Measurements from ENCODE around the gene SLC35E3.
A peak's percentile ranks its signal among the peaks of the same experiment; 100 is the strongest.

SLC35E3 gene

GRCh38 chr12:68768431-68768939 is 22.5 kb downstream of the SLC35E3 start:
- no peak overlapping the region for H3K27ac ChIP-seq
- H3K4me3 ChIP-seq, result no peak overlapping the region

- H3K27ac ChIP-seq, result no peak overlapping the region
- no peak overlapping the region for H3K4me3 ChIP-seq
Observed at GRCh38 chr12:68769941-68770340, 24.0 kb downstream of the SLC35E3 start.

- Histone ChIP-seq H3K4me3 (no peak overlapping the region), H3K27ac (no peak overlapping the region)
Observed at GRCh38 chr12:68771223-68771925, 25.4 kb downstream of the SLC35E3 start.

- no peak overlapping the region for H3K27ac ChIP-seq
- H3K4me3 ChIP-seq, result no peak overlapping the region
Observed at GRCh38 chr12:68772714-68773113, 26.7 kb downstream of the SLC35E3 start.

- Histone ChIP-seq H3K4me3 (no peak overlapping the region), H3K27ac (no peak overlapping the region)
Observed at GRCh38 chr12:68773582-68773981, 27.6 kb downstream of the SLC35E3 start.

- H3K27ac ChIP-seq, result no peak overlapping the region
- no peak overlapping the region for H3K4me3 ChIP-seq
Observed at GRCh38 chr12:68775121-68775630, 29.2 kb downstream of the SLC35E3 start.

GRCh38 chr12:68776976-68777610 is 31.1 kb downstream of the SLC35E3 start:
- no peak overlapping the region for H3K4me3 ChIP-seq
- no peak overlapping the region for H3K27ac ChIP-seq

DNA sequence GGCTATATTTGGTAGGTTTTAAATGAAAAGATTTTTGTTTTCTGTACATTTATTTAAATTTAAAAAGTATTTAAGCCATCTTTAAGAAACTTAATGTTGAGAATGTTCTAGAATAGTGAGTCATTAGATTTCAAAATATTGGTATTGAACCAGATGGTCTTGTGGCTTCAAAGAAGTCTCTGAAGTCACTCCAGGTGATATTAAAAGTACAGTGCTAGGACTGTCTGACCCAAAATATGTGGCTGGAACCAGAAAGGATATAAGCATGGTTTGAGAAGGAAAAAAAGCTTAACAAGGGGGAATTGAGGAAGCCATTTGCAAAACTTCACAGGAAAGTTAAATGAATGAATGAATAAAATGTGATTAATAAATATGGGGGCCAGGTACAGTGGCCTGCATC is 33.3 kb downstream of the SLC35E3 start:
- no peak overlapping the region for H3K27ac ChIP-seq
- H3K4me3 ChIP-seq, result no peak overlapping the region

GRCh38 chr12:68780731-68781130 is 34.8 kb downstream of the SLC35E3 start:
- Histone ChIP-seq H3K4me3 (no peak overlapping the region), H3K27ac (no peak overlapping the region)

DNA sequence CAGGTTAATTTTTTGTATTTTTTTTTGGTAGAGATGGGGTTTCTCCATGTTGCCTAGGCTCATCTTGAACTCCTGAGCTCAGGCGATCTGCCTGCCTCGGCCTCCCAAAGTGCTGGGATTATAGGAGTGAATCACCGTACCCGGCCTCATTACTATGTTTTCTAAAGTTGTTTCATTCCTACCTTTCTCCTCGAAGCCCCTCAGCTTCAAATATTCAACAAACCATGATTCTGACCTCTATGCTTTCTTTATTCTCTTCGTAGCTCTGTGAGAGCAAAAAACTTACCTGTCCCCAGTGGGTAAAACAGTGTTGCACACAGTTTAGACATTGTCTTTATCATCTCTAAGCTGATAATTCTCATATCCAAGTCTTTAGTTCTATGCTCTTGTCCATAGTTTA is 35.8 kb downstream of the SLC35E3 start:
- Histone ChIP-seq H3K4me3 (no peak overlapping the region), H3K27ac (no peak overlapping the region)

DNA sequence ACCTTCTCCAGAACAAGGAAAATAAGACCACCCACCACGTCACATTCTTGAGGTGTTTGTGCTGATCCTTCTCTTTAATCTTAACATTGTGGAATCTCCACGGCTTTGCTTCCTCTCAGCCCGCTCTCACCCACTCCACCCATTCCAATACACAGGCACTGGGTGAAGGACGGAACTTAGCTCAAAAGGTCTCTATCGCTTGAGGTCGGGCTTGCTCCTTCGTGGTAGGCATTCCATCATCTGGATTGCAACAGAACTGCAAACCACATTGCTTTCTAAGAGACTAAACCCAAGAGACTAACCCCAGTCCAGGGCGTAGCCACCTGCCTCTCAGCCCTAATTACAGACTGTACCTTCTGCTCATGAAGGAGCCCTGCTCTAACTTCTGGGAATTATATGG is 38.0 kb downstream of the SLC35E3 start:
- H3K27ac ChIP-seq, result peak overlapping the region in 3 of 21 experiments; percentile 31 to 79 (median 67)

DNA sequence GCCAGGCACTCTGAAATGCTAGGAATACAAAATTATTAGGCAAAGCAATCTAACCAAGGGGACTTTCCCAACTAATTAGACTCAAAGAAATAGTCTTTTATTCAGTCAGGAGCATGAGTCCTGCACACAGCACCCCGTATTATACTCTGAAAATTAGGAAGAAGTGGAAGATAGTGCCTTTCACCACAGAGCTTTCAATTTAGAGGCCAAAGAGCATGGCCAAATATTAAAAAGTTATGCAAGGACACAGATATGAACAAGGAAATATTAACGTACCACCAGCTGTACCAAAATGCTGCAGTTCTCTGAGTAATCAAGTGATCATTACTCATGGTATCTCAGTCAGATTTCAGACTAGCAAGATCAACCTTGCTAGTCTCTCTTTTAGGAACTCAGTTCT is 39.4 kb downstream of the SLC35E3 start:
- Histone ChIP-seq H3K4me3 (no peak overlapping the region), H3K27ac (peak overlapping the region in 15 of 21 experiments; percentile 7 to 81 (median 50))

More for the DNA sequence above, 38.0 kb downstream of the SLC35E3 start:
- no peak overlapping the region for H3K4me3 ChIP-seq

- no peak overlapping the region for H3K4me3 ChIP-seq
- peak overlapping the region in 11 of 21 experiments; percentile 11 to 87 (median 67) for H3K27ac ChIP-seq
Observed at GRCh38 chr12:68785823-68786222, 39.8 kb downstream of the SLC35E3 start.

GRCh38 chr12:68786929-68787328 is 41.0 kb downstream of the SLC35E3 start:
- Histone ChIP-seq H3K27ac (peak overlapping the region in 18 of 21 experiments; percentile 28 to 87 (median 67)), H3K4me3 (no peak overlapping the region)

- Histone ChIP-seq H3K4me3 (no peak overlapping the region), H3K27ac (peak overlapping the region in 6 of 21 experiments; percentile 65 to 87 (median 73))
Observed at GRCh38 chr12:68788554-68789143, 42.7 kb downstream of the SLC35E3 start.

DNA sequence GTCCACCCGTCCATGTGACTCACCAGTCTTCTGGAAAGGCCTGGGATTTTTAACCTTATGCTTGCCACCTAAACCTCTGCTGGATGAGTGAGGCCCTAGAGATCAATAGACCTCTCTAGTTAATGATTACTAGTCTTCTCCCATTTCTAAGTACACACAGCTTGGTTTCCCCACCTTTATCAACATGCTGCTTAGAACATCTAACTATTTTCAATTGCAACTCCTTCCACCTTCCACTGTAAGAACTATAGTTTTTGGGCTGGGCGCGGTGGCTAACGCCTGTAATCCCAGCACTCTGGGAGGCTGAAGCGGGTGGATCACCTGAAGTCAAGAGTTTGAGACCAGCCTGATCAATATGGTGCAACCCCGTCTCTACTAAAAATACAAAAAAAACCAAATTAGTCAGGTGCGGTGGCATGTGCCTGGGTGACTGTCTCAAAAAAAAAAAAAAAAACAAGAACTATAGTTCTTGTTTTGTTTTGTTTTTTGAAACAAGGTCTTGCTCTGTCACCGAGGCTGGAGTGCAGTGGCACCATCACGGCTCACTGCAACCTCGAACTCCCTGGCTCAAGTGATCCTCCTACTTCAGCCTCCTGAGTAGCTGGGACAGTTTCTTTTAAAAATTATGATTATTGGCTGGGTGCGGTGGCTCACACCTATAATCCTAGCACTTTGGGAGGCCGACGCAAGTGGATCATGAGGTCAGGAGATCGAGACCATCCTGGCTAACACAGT is 43.3 kb downstream of the SLC35E3 start:
- Histone ChIP-seq H3K27ac (peak overlapping the region in 1 of 21 experiments; percentile 81), H3K4me3 (no peak overlapping the region)

- Histone ChIP-seq H3K4me3 (no peak overlapping the region), H3K27ac (no peak overlapping the region)
Observed at GRCh38 chr12:68790081-68790951, 44.3 kb downstream of the SLC35E3 start.

DNA sequence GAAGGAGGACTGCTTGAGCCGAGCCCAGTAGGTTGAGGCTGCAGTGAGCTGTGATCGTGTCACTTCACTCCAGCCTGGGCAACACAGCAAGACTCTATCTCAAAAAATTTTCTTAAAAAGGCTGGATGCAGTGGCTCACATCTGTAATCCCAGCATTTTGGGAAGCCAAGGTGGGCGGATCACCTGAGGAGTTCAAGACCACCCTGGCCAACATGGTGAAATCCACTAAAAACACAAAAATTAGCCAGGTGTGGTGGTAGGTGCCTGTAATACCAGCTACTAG is 44.9 kb downstream of the SLC35E3 start:
- Histone ChIP-seq H3K27ac (no peak overlapping the region), H3K4me3 (no peak overlapping the region)

- Histone ChIP-seq H3K27ac (no peak overlapping the region), H3K4me3 (no peak overlapping the region)
Observed at GRCh38 chr12:68791897-68792481, 46.0 kb downstream of the SLC35E3 start.
